ENCODE results near the gene ZNF367.

The ZNF367 gene

DNA sequence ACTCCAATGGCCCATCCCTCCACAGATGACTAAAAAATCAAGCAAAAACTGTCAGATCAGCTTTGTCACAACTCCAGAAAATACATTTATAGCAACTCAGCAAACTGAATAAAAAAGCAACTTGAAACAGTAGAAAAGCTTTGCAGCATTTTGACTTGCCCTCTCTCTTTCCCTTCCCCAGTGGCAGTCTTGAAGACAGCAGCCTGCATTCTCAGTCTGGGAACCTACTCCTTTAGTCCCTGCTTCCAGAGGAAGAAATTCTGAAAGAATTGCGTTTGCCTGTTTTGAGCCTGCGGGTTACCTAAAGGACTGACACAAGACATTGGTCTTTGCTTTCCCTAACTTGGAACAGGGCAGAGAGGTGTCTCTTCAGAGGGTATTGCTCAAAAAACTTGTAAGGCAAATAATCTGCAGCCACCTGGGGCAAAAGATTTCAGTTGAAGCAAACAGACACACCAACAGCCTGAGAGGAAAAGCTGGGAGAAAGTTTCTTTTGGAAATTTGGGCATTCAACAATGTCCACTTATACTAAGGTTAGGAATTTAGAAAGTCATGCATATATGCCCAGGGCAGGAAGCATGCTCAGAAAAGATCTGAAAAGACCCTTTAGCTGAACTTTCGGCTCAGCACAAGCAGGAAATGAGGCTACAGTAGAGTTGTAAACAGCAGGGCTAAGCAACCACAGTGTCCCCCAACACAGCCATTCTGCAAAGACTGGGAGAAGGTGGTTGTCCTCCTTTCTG, 19.4 kb downstream of the ZNF367 start:
- no peaks in the 10 kb centered on the region for H3K27me3 ChIP-seq (ENCODE audit: control insufficient read depth, insufficient read depth, low read length)
- no peak for DNase-seq (ENCODE audit: low read depth, low spot score)
- peaks cover 4% of the 10 kb centered on the region; the same call in 1 of the 2 replicates for H3K4me1 ChIP-seq (ENCODE audit: control insufficient read depth, insufficient read depth, low read length)
- no CpG with 5 or more reads among the region's 3 CpGs for WGBS (ENCODE audit: insufficient coverage, insufficient read length)
- H3K27ac ChIP-seq (ENCODE audit: low read length), result no peak overlapping the region
- no peaks in the 10 kb centered on the region for H3K36me3 ChIP-seq (ENCODE audit: control insufficient read depth, insufficient read depth, low read length)
- no peaks in the 10 kb centered on the region for H3K9me3 ChIP-seq (ENCODE audit: control insufficient read depth, insufficient read depth, low read length)
- no peak overlapping the region for H3K4me3 ChIP-seq (ENCODE audit: low read length)

GRCh38 chr9:96395964-96396363, 22.2 kb downstream of the ZNF367 start:
- Histone ChIP-seq H3K4me1 (ENCODE audit: control insufficient read depth, insufficient read depth, low read length) (peaks cover 4% of the 10 kb centered on the region; the same call in 1 of the 2 replicates), H3K4me3 (ENCODE audit: low read length) (no peak overlapping the region), H3K27me3 (ENCODE audit: control insufficient read depth, insufficient read depth, low read length) (no peaks in the 10 kb centered on the region), H3K27ac (ENCODE audit: low read length) (no peak overlapping the region), H3K9me3 (ENCODE audit: control insufficient read depth, insufficient read depth, low read length) (no peaks in the 10 kb centered on the region), H3K36me3 (ENCODE audit: control insufficient read depth, insufficient read depth, low read length) (peaks cover 8% of the 10 kb centered on the region)
- DNase-seq (ENCODE audit: low read depth, low spot score), result no peak
- no CpG with 5 or more reads among the region's 2 CpGs for WGBS (ENCODE audit: insufficient coverage, insufficient read length)

- H3K9me3 ChIP-seq (ENCODE audit: control insufficient read depth, insufficient read depth, low read length), result no peaks in the 10 kb centered on the region
- H3K36me3 ChIP-seq (ENCODE audit: control insufficient read depth, insufficient read depth, low read length), result peaks cover 8% of the 10 kb centered on the region
- H3K4me3 ChIP-seq (ENCODE audit: low read length), result no peak overlapping the region
- no CpG with 5 or more reads among the region's 6 CpGs for WGBS (ENCODE audit: insufficient coverage, insufficient read length)
- peaks cover 4% of the 10 kb centered on the region; the same call in 1 of the 2 replicates for H3K4me1 ChIP-seq (ENCODE audit: control insufficient read depth, insufficient read depth, low read length)
- H3K27me3 ChIP-seq (ENCODE audit: control insufficient read depth, insufficient read depth, low read length), result no peaks in the 10 kb centered on the region
- H3K27ac ChIP-seq (ENCODE audit: low read length), result no peak overlapping the region
- DNase-seq (ENCODE audit: low read depth, low spot score), result no peak
Measured at GRCh38 chr9:96394832-96395496, 23.2 kb downstream of the ZNF367 start.

- DNase-seq (ENCODE audit: low read depth, low spot score), result no peak
- Histone ChIP-seq H3K4me1 (ENCODE audit: control insufficient read depth, insufficient read depth, low read length) (peaks cover 2% of the 10 kb centered on the region; the same call in 1 of the 2 replicates), H3K27ac (ENCODE audit: low read length) (no peak overlapping the region), H3K4me3 (ENCODE audit: low read length) (no peak overlapping the region), H3K9me3 (ENCODE audit: control insufficient read depth, insufficient read depth, low read length) (no peaks in the 10 kb centered on the region), H3K36me3 (ENCODE audit: control insufficient read depth, insufficient read depth, low read length) (peaks cover 12% of the 10 kb centered on the region), H3K27me3 (ENCODE audit: control insufficient read depth, insufficient read depth, low read length) (no peaks in the 10 kb centered on the region)
- WGBS (ENCODE audit: insufficient coverage, insufficient read length), result no CpG with 5 or more reads among the region's 12 CpGs
Measured at GRCh38 chr9:96392263-96392662, 25.9 kb downstream of the ZNF367 start.

- no peak overlapping the region for H3K4me3 ChIP-seq (ENCODE audit: low read length)
- DNase-seq (ENCODE audit: low read depth, low spot score), result no peak
- peaks cover 12% of the 10 kb centered on the region for H3K36me3 ChIP-seq (ENCODE audit: control insufficient read depth, insufficient read depth, low read length)
- WGBS (ENCODE audit: insufficient coverage, insufficient read length), result no CpG with 5 or more reads among the region's 5 CpGs
- H3K27me3 ChIP-seq (ENCODE audit: control insufficient read depth, insufficient read depth, low read length), result no peaks in the 10 kb centered on the region
- no peak overlapping the region for H3K27ac ChIP-seq (ENCODE audit: low read length)
- peaks cover 2% of the 10 kb centered on the region; the same call in 1 of the 2 replicates for H3K4me1 ChIP-seq (ENCODE audit: control insufficient read depth, insufficient read depth, low read length)
- H3K9me3 ChIP-seq (ENCODE audit: control insufficient read depth, insufficient read depth, low read length), result no peaks in the 10 kb centered on the region
Measured at GRCh38 chr9:96391021-96391765, 27.0 kb downstream of the ZNF367 start.

- Histone ChIP-seq H3K27ac (ENCODE audit: low read length) (no peak overlapping the region), H3K9me3 (ENCODE audit: control insufficient read depth, insufficient read depth, low read length) (no peaks in the 10 kb centered on the region), H3K27me3 (ENCODE audit: control insufficient read depth, insufficient read depth, low read length) (no peaks in the 10 kb centered on the region), H3K4me3 (ENCODE audit: low read length) (no peak overlapping the region), H3K36me3 (ENCODE audit: control insufficient read depth, insufficient read depth, low read length) (peaks cover 12% of the 10 kb centered on the region), H3K4me1 (ENCODE audit: control insufficient read depth, insufficient read depth, low read length) (no peaks in the 10 kb centered on the region)
- no CpG with 5 or more reads among the region's 11 CpGs for WGBS (ENCODE audit: insufficient coverage, insufficient read length)
- DNase-seq (ENCODE audit: low read depth, low spot score), result no peak
Measured at GRCh38 chr9:96388144-96388543, 30.0 kb downstream of the ZNF367 start.

DNA sequence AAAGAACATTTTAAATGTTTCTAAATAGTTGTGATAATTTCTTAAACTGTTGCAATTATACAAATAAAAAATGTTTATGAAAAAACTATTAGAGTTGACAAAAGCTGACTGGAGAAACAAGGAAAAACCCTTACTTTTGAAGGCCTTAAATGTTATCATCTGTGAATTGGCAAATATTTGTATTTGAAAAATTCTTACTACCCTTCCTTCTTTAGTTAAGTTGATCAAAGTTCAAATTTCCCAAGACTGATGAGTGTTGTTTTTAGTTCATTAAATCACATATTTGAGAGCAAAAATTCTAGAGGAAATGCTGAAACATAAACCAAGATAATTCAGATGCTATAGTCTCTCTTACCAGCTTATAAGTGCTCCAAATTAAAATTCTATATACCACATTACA, 32.0 kb downstream of the ZNF367 start:
- Histone ChIP-seq H3K27ac (ENCODE audit: low read length) (no peak overlapping the region), H3K36me3 (ENCODE audit: control insufficient read depth, insufficient read depth, low read length) (peaks cover 5% of the 10 kb centered on the region), H3K27me3 (ENCODE audit: control insufficient read depth, insufficient read depth, low read length) (no peaks in the 10 kb centered on the region), H3K4me3 (ENCODE audit: low read length) (no peak overlapping the region), H3K9me3 (ENCODE audit: control insufficient read depth, insufficient read depth, low read length) (no peaks in the 10 kb centered on the region), H3K4me1 (ENCODE audit: control insufficient read depth, insufficient read depth, low read length) (no peaks in the 10 kb centered on the region)
- DNase-seq (ENCODE audit: low read depth, low spot score), result no peak

DNA sequence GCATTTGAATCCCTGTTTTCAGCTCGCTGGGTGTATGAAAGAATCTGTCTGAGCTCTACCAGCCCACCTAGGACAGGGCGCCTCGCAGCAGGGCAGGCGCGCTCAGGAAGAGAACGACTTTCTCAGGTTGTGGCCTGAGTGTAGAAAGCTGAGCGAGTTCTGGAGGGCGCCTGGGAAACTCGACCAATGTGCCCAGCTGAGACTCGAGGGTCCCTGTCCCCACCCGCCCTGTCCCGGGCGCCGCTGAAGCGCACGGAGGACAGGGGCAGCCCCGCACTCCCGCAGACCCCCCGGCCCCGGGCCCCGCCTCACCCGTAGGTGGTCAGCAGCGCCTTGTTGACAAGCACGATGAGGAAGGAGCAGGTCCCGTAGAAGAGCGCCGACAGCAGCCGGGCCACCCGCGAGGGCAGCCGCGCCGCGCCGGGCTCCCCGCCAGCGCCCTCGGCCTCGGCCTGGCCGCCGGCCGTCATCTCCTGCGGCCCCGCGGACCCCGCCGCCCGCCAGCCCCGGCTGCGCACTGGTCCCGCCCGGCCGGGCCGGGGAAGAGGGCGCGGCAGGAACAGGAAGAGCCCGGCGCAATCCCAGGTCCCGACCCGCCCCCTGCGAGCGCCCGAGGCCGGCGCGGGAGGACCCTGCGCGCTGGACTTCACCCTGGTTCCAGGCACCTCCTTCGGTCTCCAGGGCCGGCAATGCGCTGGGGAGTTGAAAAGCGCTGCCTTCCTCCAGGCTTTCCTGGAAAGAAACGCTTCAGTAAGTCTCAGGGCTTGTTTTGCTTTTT, 34.8 kb downstream of the ZNF367 start, which contains the start of gene SLC35D2:
SLC35D2 (minus strand) TSS at position 547 of the 778 bp plus-strand sequence; CDS start at position 470, 77 bp downstream.
- Histone ChIP-seq H3K4me1 (ENCODE audit: control insufficient read depth, insufficient read depth, low read length) (no peaks in the 10 kb centered on the region), H3K27me3 (ENCODE audit: control insufficient read depth, insufficient read depth, low read length) (no peaks in the 10 kb centered on the region), H3K36me3 (ENCODE audit: control insufficient read depth, insufficient read depth, low read length) (peaks cover 4% of the 10 kb centered on the region; the same call in 1 of the 2 replicates), H3K27ac (ENCODE audit: low read length) (no peak within 1 kb of the TSS), H3K4me3 (ENCODE audit: low read length) (peak within 1 kb of the TSS; percentile 64; the same call in 1 of the 2 replicates), H3K9me3 (ENCODE audit: control insufficient read depth, insufficient read depth, low read length) (no peaks in the 10 kb centered on the region)
- no peak for DNase-seq (ENCODE audit: low read depth, low spot score)
- WGBS (ENCODE audit: insufficient coverage, insufficient read length), result no CpG with 5 or more reads among the region's 73 CpGs

- Histone ChIP-seq H3K4me1 (ENCODE audit: control insufficient read depth, insufficient read depth, low read length) (no peaks in the 10 kb centered on the region), H3K9me3 (ENCODE audit: control insufficient read depth, insufficient read depth, low read length) (no peaks in the 10 kb centered on the region), H3K36me3 (ENCODE audit: control insufficient read depth, insufficient read depth, low read length) (no peaks in the 10 kb centered on the region; the same call in 1 of the 2 replicates), H3K27ac (ENCODE audit: low read length) (no peak overlapping the region), H3K4me3 (ENCODE audit: low read length) (peak overlapping the region; percentile 64; the same call in 1 of the 2 replicates), H3K27me3 (ENCODE audit: control insufficient read depth, insufficient read depth, low read length) (no peaks in the 10 kb centered on the region)
- no CpG with 5 or more reads among the region's 7 CpGs for WGBS (ENCODE audit: insufficient coverage, insufficient read length)
- DNase-seq (ENCODE audit: low read depth, low spot score), result no peak
Measured at GRCh38 chr9:96382839-96383164, 35.4 kb downstream of the ZNF367 start.

DNA sequence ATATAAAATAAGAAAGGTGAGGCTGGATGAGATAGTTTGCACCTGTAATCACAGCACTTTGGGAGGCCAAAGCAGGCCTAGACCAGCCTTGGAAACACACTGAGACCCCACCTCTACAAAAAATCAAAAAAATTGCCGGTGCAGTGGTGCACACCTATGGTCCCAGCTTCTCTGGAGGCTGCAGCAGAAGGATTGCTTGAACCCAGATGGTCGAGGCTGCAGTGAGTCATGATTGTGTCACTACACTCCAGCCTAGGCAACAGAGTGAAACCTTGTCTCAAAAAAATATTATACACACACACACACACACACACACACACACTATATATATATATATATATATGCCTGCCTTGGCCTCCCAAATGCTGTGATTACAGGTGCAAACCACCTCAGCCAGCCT, 36.0 kb downstream of the ZNF367 start:
- H3K4me1 ChIP-seq (ENCODE audit: control insufficient read depth, insufficient read depth, low read length), result no peaks in the 10 kb centered on the region
- DNase-seq (ENCODE audit: low read depth, low spot score), result no peak
- no peaks in the 10 kb centered on the region for H3K27me3 ChIP-seq (ENCODE audit: control insufficient read depth, insufficient read depth, low read length)
- no CpG with 5 or more reads among the region's 2 CpGs for WGBS (ENCODE audit: insufficient coverage, insufficient read length)
- no peak overlapping the region for H3K4me3 ChIP-seq (ENCODE audit: low read length)
- H3K27ac ChIP-seq (ENCODE audit: low read length), result no peak overlapping the region
- H3K9me3 ChIP-seq (ENCODE audit: control insufficient read depth, insufficient read depth, low read length), result no peaks in the 10 kb centered on the region
- H3K36me3 ChIP-seq (ENCODE audit: control insufficient read depth, insufficient read depth, low read length), result no peaks in the 10 kb centered on the region; the same call in 1 of the 2 replicates
